Ammon's horn (tissue), 1 donor: ENCODE results near the gene AMZ1.
A peak's percentile ranks its signal among the peaks of the same experiment; 100 is the strongest.
"Not testable (repeated sequence)": the region's sequence is repeated elsewhere in the genome, so short reads cannot be mapped to it uniquely, and the experiment has no call there.

Experiments used
- DNase-seq: peaks from one replicate; pipeline ENCODE4 v3.0.0-alpha.2; 2016; ENCODE audit warnings: low spot score

Gene AMZ1

GRCh38 chr7:2691932-2692439 is 4.0 kb downstream of the AMZ1 start:
- not testable (repeated sequence) for DNase-seq

DNA sequence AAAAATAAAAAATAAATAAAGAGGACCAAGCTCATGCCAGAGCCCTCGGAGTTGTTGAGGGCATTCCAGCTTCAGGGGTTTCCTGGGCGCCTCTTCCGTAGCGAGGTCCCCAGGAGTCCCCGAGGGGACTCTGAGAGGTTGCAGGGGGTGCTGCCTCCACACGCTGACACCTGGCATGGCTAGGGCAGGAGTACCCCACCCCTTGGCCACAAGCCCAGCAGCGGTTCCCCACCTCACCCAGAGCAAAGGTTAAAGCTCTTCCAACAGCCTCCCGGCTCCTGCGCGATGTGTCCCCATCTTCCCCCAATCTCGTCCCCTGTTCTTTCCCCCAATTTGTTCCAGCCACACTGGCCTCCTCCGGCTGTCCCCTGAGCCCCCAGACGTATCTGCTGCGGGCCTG is 4.5 kb downstream of the AMZ1 start:
- DNase-seq = no peak

- DNase-seq = not testable (repeated sequence)
Observed at GRCh38 chr7:2693420-2694121, 5.6 kb downstream of the AMZ1 start.

- not testable (repeated sequence) for DNase-seq
Observed at GRCh38 chr7:2694122-2694436, 6.1 kb downstream of the AMZ1 start.

DNA sequence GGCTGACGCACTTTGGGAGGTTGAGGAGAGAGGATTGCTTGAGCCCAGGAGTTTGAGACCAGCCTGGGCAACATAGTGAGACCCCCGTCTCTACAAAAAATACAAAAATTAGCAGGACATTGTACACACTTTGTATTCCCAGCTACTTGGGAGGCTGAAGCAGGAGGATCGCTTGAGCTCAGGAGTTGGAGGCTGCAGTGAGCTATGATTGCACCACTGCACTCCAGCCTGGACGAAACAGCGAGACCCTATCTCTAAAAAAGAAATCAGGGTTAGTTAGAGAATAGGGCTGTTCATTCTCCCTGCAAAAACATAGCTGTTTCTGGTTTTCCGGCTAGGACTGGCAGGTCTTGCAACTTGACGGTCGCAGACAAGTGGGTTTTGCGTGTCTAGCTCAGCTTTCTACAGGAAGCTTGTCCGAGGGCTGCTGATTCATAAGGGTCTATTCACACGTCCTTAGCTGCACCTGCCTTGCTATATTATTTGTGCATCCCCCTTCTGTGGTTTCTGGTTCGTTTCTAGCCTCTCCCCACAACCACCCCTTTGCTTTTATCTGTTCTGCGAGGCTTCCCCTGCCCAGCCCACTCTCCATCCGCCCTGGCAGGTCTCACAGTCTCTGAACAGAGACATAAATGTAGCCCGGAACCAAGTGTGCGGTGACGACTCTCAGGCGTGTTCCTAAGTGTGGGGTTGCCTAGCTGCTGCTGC is 10.7 kb downstream of the AMZ1 start:
- no peak for DNase-seq

- no peak for DNase-seq
Observed at GRCh38 chr7:2699289-2699620, 11.3 kb downstream of the AMZ1 start.

- DNase-seq = no peak
Observed at GRCh38 chr7:2700141-2700850, 12.3 kb downstream of the AMZ1 start.

DNA sequence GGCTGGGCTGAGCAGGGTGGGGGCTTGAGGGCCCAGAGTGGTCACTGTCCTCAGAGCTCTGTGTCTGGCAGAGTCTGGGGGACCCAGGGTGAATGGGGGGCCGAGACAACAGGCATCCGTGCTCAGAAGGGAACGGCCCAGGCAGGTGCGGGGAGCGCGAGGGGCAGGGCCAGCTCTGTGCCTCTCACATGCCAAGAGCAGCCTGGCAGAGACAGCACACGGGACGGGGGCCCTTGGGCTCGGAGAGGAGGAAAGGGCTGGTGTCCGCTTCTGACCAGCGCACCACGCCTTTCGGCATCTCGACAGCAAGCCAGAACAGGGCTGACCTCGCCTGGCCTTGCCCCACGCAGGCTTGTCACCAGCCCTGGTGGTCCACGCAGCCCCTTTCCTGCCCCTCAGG is 13.4 kb downstream of the AMZ1 start:
- DNase-seq = no peak

DNA sequence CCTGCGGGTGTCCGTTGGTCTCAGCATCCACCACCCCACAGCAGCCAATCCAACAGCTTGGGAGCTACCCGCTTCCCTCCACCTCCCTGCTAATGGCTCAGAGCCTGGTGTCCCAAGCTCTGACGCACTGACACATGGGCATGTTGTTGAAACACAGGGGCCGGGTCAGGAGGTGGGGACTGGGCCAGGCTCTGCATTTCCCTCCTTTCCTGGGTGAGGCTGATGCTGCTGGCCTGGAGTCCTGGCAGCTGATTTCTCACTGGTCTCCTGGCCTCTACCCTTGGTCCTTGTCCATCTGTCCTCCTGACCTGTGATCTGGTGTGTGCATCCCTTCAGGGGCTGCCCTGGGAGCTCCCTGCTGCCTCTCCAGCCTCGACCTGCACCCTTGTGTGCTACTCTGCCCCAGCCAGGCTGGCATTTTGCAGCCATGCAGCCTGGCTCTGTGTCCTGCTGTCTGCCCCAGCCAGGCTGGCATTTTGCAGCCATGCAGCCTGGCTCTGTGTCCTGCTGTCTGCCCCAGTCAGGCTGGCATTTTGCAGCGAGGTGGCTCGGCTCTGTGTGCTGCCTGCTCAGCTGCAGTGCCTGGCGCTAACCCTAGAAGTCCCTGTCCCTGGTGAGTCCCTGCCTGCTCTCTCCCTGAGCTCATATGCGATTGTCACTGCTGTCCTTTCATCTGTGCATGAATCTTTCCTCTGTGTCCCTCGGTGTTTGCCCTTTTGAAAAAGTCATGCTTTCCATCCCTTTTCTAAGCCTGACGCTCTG is 14.0 kb downstream of the AMZ1 start:
- peak; percentile 93 for DNase-seq

GRCh38 chr7:2702594-2702957 is 14.6 kb downstream of the AMZ1 start:
- DNase-seq = no peak

DNA sequence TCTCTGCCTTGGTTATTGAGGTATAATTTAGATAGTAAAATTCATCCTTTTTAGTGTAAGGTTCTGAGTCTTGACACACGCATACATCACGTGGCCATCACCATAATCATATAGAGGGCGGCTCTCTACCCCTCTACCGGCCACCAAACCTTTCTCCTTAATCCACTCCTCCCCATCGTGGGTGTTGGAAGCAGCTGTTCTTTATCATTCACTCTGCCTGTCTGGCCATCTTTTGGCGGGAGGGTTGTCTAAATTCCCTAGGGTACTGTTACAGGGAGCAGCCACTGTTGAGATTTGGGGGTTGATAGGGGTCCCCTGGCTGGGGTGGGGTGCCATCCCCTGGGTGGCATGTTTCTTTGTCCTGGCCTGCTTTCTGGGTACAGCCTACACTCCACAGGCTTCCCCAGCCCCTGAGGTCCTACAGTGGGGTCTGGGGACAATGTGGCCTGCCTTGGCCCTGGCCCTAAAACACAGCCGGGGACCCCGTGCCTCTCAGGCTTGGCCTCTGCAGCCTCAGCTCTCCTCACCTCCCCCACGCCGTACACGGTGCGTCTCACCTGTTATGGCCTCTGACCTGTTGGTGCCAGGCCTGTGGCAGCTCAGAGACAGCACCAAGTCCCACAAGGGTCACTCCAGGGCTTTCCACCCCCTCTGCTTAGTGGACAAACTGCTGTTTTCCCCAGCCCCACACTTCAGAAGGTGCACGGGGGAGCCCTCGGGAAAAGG is 17.5 kb downstream of the AMZ1 start:
- DNase-seq = no peak

GRCh38 chr7:2706685-2707126 is 18.7 kb downstream of the AMZ1 start:
- no peak for DNase-seq

- DNase-seq = no peak
Observed at GRCh38 chr7:2707481-2707880, 19.5 kb downstream of the AMZ1 start.

DNA sequence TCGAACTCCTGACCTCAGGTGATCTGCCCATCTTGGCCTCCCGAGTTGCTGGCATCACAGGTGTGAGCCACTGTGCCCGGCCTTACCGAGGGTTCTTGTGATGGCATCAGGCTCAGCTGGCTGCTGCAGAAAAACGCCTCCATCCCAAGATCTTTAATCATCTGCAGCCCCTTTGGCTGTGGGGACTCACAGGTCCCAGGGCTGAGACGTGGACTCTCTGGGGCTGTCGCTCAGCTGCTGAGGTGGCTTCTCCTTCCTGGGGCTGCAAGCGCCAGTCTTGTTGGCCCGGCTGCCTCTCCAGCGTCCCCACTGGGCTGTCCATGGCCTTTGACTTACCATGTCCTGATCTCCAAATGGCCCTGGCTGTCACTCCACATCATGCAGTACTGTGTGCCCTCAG is 20.0 kb downstream of the AMZ1 start:
- no peak for DNase-seq

GRCh38 chr7:2708547-2709310 is 20.7 kb downstream of the AMZ1 start:
- DNase-seq = no peak

DNA sequence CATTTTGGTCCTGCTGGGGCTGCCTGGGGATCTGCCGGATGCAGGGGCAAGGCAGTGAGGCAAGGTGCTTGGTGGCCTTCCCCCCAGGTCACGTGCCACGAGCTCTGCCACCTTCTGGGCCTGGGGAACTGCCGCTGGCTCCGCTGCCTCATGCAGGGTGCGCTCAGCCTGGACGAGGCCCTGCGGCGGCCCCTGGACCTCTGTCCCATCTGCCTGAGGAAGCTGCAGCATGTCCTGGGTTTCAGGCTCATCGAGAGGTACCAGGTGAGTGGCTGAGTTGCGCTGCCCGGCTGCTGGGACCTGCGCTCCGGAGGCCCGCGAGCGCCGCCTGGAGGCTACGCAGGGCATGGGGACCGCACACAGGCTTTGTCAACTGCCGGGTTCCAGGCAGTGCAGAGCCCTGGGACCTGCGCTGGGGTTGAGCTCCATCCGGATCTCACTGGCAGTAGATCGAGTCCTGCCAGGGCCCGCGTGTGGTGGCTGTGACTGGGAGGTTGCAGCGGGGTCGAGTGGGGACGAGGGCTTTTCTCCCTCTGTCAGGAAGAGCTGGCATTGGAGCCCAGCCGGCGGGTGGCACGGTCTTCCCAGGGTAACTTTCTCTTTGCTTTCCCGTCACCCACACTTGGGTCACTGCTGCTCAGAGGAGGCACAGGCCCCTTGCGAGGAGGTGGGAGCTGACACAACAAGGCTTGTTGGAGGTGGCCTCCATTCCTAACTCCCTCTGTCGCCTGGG is 21.7 kb downstream of the AMZ1 start:
- DNase-seq = peak; percentile 72

GRCh38 chr7:2710286-2710655 is 22.3 kb downstream of the AMZ1 start:
- no peak for DNase-seq

GRCh38 chr7:2710901-2711551 is 23.0 kb downstream of the AMZ1 start:
- DNase-seq = no peak

GRCh38 chr7:2711895-2712675 is 24.1 kb downstream of the AMZ1 start:
- DNase-seq = no peak
